Neural progenitor cell (in vitro differentiated cells): ENCODE results near the gene ST3GAL2. TPM values are rescaled to one million over a fixed set of nuclear protein-coding genes. Genes with fewer than 3 reads are reported as not detected.

ENCODE experiments used
- DNase-seq: peaks from one replicate; pipeline ENCODE4 v3.0.0-alpha.2; 2016; ENCODE audit warnings: low spot score
- H2AFZ ChIP-seq: fragments of 200-600 bp; sonication (generic); replicated peaks from 2 replicates; pipeline ENCODE4 v1.6.1; 2016; ENCODE audit warnings: antibody characterized with exemption
- H3F3A ChIP-seq: fragments of 200-600 bp; sonication (generic); 2 replicates; pipeline ENCODE4 v1.6.1; 2016; ENCODE audit warnings: antibody characterized with exemption, low read depth
- H3K27ac ChIP-seq: fragments of 200-600 bp; sonication (generic); 2 replicates; pipeline ENCODE4 v1.5.1; 2016; ENCODE audit warnings: mild to moderate bottlenecking
- H3K27me3 ChIP-seq: fragments of 200-600 bp; sonication (generic); 2 replicates; pipeline ENCODE4 v1.6.1; 2016; ENCODE audit warnings: mild to moderate bottlenecking, moderate library complexity
- H3K36me3 ChIP-seq: fragments of 200-600 bp; sonication (generic); 2 replicates; pipeline ENCODE4 v1.5.1; 2016
- H3K4me1 ChIP-seq: fragments of 200-600 bp; sonication (generic); 2 replicates; pipeline ENCODE4 v1.6.1; 2016; ENCODE audit warnings: mixed run types
- H3K4me2 ChIP-seq: fragments of 200-600 bp; sonication (generic); 2 replicates; pipeline ENCODE4 v1.6.1; 2016
- H3K4me3 ChIP-seq: fragments of 200-600 bp; sonication (generic); 2 replicates; pipeline ENCODE4 v1.5.1; 2016
- H3K79me2 ChIP-seq: fragments of 200-600 bp; sonication (generic); 2 replicates; pipeline ENCODE4 v1.6.1; 2016; ENCODE audit warnings: low read depth
- H3K9ac ChIP-seq: fragments of 200-600 bp; sonication (generic); 2 replicates; pipeline ENCODE4 v1.6.1; 2016
- H3K9me3 ChIP-seq: fragments of 200-600 bp; sonication (generic); 2 replicates; pipeline ENCODE4 v1.5.1; 2016; ENCODE audit warnings: low read depth
- H4K20me1 ChIP-seq: fragments of 200-600 bp; sonication (generic); 2 replicates; pipeline ENCODE4 v1.6.1; 2016; ENCODE audit warnings: low read depth
- H3K27ac Mint-ChIP-seq: 3 replicates; pipeline ENCODE4 v1.8.0; 2021; ENCODE audit warnings: mixed read lengths
- H3K27me3 Mint-ChIP-seq: 2 replicates; pipeline ENCODE4 v1.8.0; 2022; ENCODE audit warnings: low read depth, mild to moderate bottlenecking, inconsistent platforms, moderate library complexity, mixed read lengths; ENCODE audit not compliant: insufficient read depth
- H3K36me3 Mint-ChIP-seq: 3 replicates; pipeline ENCODE4 v1.8.0; 2021; ENCODE audit warnings: mixed read lengths
- H3K4me1 Mint-ChIP-seq: 3 replicates; pipeline ENCODE4 v1.8.0; 2021; ENCODE audit warnings: mixed read lengths
- H3K4me3 Mint-ChIP-seq: 3 replicates; pipeline ENCODE4 v1.8.0; 2021; ENCODE audit warnings: mild to moderate bottlenecking, moderate library complexity, mixed read lengths
- H3K9me3 Mint-ChIP-seq: 3 replicates; pipeline ENCODE4 v1.8.0; 2020; ENCODE audit warnings: mixed read lengths
- CTCF ChIP-seq: fragments of 200-600 bp; sonication (generic); IDR thresholded peaks from 2 replicates; pipeline ENCODE4 v1.5.1; 2017; ENCODE audit warnings: antibody characterized with exemption, mild to moderate bottlenecking
- EZH2 ChIP-seq: fragments of 200-600 bp; sonication (generic); IDR thresholded peaks from 2 replicates; pipeline ENCODE4 v1.6.1; 2017; ENCODE audit warnings: antibody characterized with exemption, mild to moderate bottlenecking, moderate library complexity
- EZH2phosphoT487 ChIP-seq: fragments of 200-600 bp; sonication (generic); IDR thresholded peaks from 2 replicates; pipeline ENCODE4 v1.6.1; 2017; ENCODE audit warnings: antibody characterized with exemption
- total RNA-seq: library from RNA; depleted of rRNA; stranded (reverse); fragments of >200 nt; gene quantifications from 2 replicates; pipeline ENCODE4 v1.2.3, GENCODE V29; 2015; ENCODE audit warnings: low replicate concordance

ST3GAL2 gene
- total RNA-seq, 1 donor from 2014 or later: 11.6 TPM

GRCh38 chr16:70380919-70381603, 57.8 kb downstream of the ST3GAL2 start:
- Histone ChIP-seq H3K79me2 (peaks cover 27% of the 10 kb centered on the region), H3K36me3 (no peaks in the 10 kb centered on the region), H3K4me2 (peak overlapping the region; percentile 90), H3K4me1 (no peaks in the 10 kb centered on the region), H4K20me1 (no peaks in the 10 kb centered on the region), H3F3A (peaks cover 53% of the 10 kb centered on the region), H3K27me3 (no peaks in the 10 kb centered on the region), H2AFZ (no peak overlapping the region), H3K9me3 (no peaks in the 10 kb centered on the region), H3K27ac (peak overlapping the region; percentile 72), H3K9ac (peak overlapping the region; percentile 73), H3K4me3 (peak overlapping the region; percentile 81)
- Mint-ChIP-seq H3K4me3 (peak overlapping the region; percentile 98), H3K9me3 (no peaks in the 10 kb centered on the region), H3K36me3 (peaks cover 14% of the 10 kb centered on the region), H3K27ac (peak overlapping the region; percentile 92), H3K27me3 (peaks cover 10% of the 10 kb centered on the region), H3K4me1 (peaks cover 18% of the 10 kb centered on the region)
- TF ChIP-seq CTCF (peak; percentile 49), EZH2 (no peak), EZH2phosphoT487 (no peak)
- DNase-seq: peak; percentile 99

- H3K9me3 ChIP-seq: no peaks in the 10 kb centered on the region
- H4K20me1 ChIP-seq: no peaks in the 10 kb centered on the region
- Mint-ChIP-seq H3K27me3 (peaks cover 10% of the 10 kb centered on the region), H3K36me3 (peaks cover 14% of the 10 kb centered on the region), H3K27ac (peak overlapping the region; percentile 85), H3K4me1 (peaks cover 20% of the 10 kb centered on the region), H3K9me3 (no peaks in the 10 kb centered on the region), H3K4me3 (peak overlapping the region; percentile 98)
- peak overlapping the region; percentile 72 for H3K27ac ChIP-seq
- no peaks in the 10 kb centered on the region for H3K36me3 ChIP-seq
- H3K27me3 ChIP-seq: no peaks in the 10 kb centered on the region
- H3K4me2 ChIP-seq: peak overlapping the region; percentile 90
- DNase-seq: peak; percentile 74
- H3K79me2 ChIP-seq: peaks cover 27% of the 10 kb centered on the region
- no peak overlapping the region for H2AFZ ChIP-seq
- H3K4me3 ChIP-seq: peak overlapping the region; percentile 81
- H3K4me1 ChIP-seq: no peaks in the 10 kb centered on the region
- H3F3A ChIP-seq: peaks cover 59% of the 10 kb centered on the region
- TF ChIP-seq EZH2: no peak
- TF ChIP-seq EZH2phosphoT487: no peak
- no peak for TF ChIP-seq CTCF
- peak overlapping the region; percentile 73 for H3K9ac ChIP-seq
Measured at GRCh38 chr16:70380248-70380918, 58.5 kb downstream of the ST3GAL2 start.

GRCh38 chr16:70378869-70379493, 59.9 kb downstream of the ST3GAL2 start:
- H3K4me3 Mint-ChIP-seq: peak overlapping the region; percentile 98
- no peaks in the 10 kb centered on the region for H3K9me3 ChIP-seq
- H3K9me3 Mint-ChIP-seq: no peaks in the 10 kb centered on the region
- peaks cover 71% of the 10 kb centered on the region for H3F3A ChIP-seq
- no peaks in the 10 kb centered on the region for H4K20me1 ChIP-seq
- peaks cover 14% of the 10 kb centered on the region for H3K36me3 Mint-ChIP-seq
- no peak for DNase-seq
- H3K4me2 ChIP-seq: no peak overlapping the region
- no peak overlapping the region for H3K27ac ChIP-seq
- peaks cover 10% of the 10 kb centered on the region for H3K27me3 Mint-ChIP-seq
- TF ChIP-seq CTCF (no peak), EZH2phosphoT487 (no peak), EZH2 (no peak)
- H3K9ac ChIP-seq: no peak overlapping the region
- no peaks in the 10 kb centered on the region for H3K36me3 ChIP-seq
- H3K27ac Mint-ChIP-seq: no peak overlapping the region
- H2AFZ ChIP-seq: no peak overlapping the region
- H3K79me2 ChIP-seq: peaks cover 27% of the 10 kb centered on the region
- no peak overlapping the region for H3K4me3 ChIP-seq
- H3K4me1 Mint-ChIP-seq: peaks cover 20% of the 10 kb centered on the region
- no peaks in the 10 kb centered on the region for H3K27me3 ChIP-seq
- no peaks in the 10 kb centered on the region for H3K4me1 ChIP-seq
